HepG2 (cell line): Measurements from ENCODE around the gene LNX2. TPM values are rescaled to one million over a fixed set of nuclear protein-coding genes. Genes with fewer than 3 reads are reported as not detected.

Experiments used
- ATAC-seq: fragments of 200-7000 bp; cut with Tn5 transposase; 3 replicates; pipeline ENCODE4 v1.9.1; 2020; ENCODE audit warnings: mild to moderate bottlenecking, moderate library complexity
- BruUV-seq: library from RNA; stranded (reverse); fragments of 400-500 nt; replicated peaks from 2 replicates; lab custom pipeline; 2021; lab: Mats Ljungman, UMichigan
- CTCF ChIA-PET: fragments of 300-600 bp; formaldehyde crosslinking; extraction: SDS; loops from one replicate; lab custom pipeline; 2021; ENCODE audit warnings: low total read pairs, inconsistent platforms, low intra/inter-chr PET ratio; lab: Yijun Ruan, JAX
- POLR2A ChIA-PET: fragments of 350-600 bp; sonication (Branson Sonifier 250); formaldehyde crosslinking; loops from one replicate; lab custom pipeline; 2020; ENCODE audit warnings: antibody characterized with exemption, inconsistent platforms; lab: Yijun Ruan, JAX
- DNase-seq: peaks from one replicate; pipeline ENCODE4 v3.0.0-alpha.2; 2015; ENCODE audit warnings: low spot score
- FAIRE-seq: peaks from 3 replicates; lab custom pipeline; 2011; peaks lifted over from hg19 to GRCh38; lab: Jason Lieb, UNC
- H2AFZ ChIP-seq: one replicate; pipeline ENCODE4 v1.6.1; 2011; ENCODE audit warnings: low read length, inconsistent platforms
- H3K27ac ChIP-seq: fragments of 300-600 bp; 3 replicates; pipeline ENCODE4 v1.8.0; 2011; ENCODE audit warnings: mixed run types, mild to moderate bottlenecking, mixed read lengths, low read length, inconsistent platforms; ENCODE audit not compliant: insufficient read depth; ENCODE audit errors: extremely low read length
- H3K27me3 ChIP-seq, 2 experiments: fragments of 200-600 bp in 1 of 2; 2 replicates in 1 of 2; 3 replicates in 1 of 2; pipeline versions ENCODE4 v1.6.0 to v1.8.0; 2011; ENCODE audit warnings: low read length in 2 of 2, mild to moderate bottlenecking in 2 of 2, moderate library complexity in 2 of 2, inconsistent platforms in 1 of 2; ENCODE audit not compliant: insufficient read depth in 2 of 2, control insufficient read depth in 1 of 2
- H3K36me3 ChIP-seq, 2 experiments: fragments of 200-600 bp in 1 of 2; replicated peaks in 1 of 2; 2 replicates in 1 of 2; 3 replicates in 1 of 2; pipeline versions ENCODE4 v1.5.1 to v1.8.0; 2011; ENCODE audit warnings: low read length in 2 of 2, inconsistent platforms in 1 of 2; ENCODE audit not compliant: insufficient read depth in 2 of 2, control insufficient read depth in 1 of 2
- H3K4me1 ChIP-seq: 2 replicates; pipeline ENCODE4 v1.5.1; 2012; ENCODE audit warnings: low read length, inconsistent platforms; ENCODE audit not compliant: insufficient read depth
- H3K4me2 ChIP-seq: 2 replicates; pipeline ENCODE4 v1.6.0; 2011; ENCODE audit warnings: low read depth, low read length, inconsistent platforms
- H3K4me3 ChIP-seq, 3 experiments: fragments of 200-600 bp in 1 of 3; sonication (generic), shearing (Covaris generic) in 1 of 3; replicated peaks in 1 of 3; 2 replicates each; pipeline ENCODE4 v1.5.1; 2011 to 2016; ENCODE audit warnings: low read length in 3 of 3, inconsistent platforms in 2 of 3, low read depth in 2 of 3, mild to moderate bottlenecking in 2 of 3, control low read depth in 1 of 3, mixed read lengths in 1 of 3; ENCODE audit not compliant: insufficient read depth in 1 of 3
- H3K79me2 ChIP-seq: one replicate; pipeline ENCODE4 v1.6.1; 2011; ENCODE audit warnings: low read length, inconsistent platforms; ENCODE audit not compliant: insufficient read depth
- H3K9ac ChIP-seq: 2 replicates; pipeline ENCODE4 v1.6.0; 2011; ENCODE audit warnings: mild to moderate bottlenecking, low read depth, low read length, inconsistent platforms; ENCODE audit not compliant: insufficient read depth
- H3K9me3 ChIP-seq: 2 replicates; pipeline ENCODE4 v1.5.1; 2012; ENCODE audit warnings: mild to moderate bottlenecking, low read length
- H4K20me1 ChIP-seq: 2 replicates; pipeline ENCODE4 v1.6.0; 2011; ENCODE audit warnings: inconsistent platforms, mild to moderate bottlenecking, low read length, moderate library complexity; ENCODE audit not compliant: insufficient read depth
- KLF6 ChIP-seq: IDR thresholded peaks from 2 replicates; pipeline ENCODE4 v1.8.0; 2016; ENCODE audit warnings: missing biosample characterization, missing genetic modification reagents
- KMT2B ChIP-seq: IDR thresholded peaks from 2 replicates; pipeline ENCODE4 v1.6.1; 2016; ENCODE audit warnings: missing genetic modification reagents, missing compliant biosample characterization
- POGZ ChIP-seq: sonication (generic); formaldehyde crosslinking; IDR thresholded peaks from 2 replicates; pipeline ENCODE4 v1.4.0; 2020; ENCODE audit warnings: mild to moderate bottlenecking, missing genetic modification reagents
- SP2 ChIP-seq: sonication (generic); formaldehyde crosslinking; IDR thresholded peaks from 2 replicates; pipeline ENCODE4 v1.5.1; 2020; ENCODE audit warnings: mild to moderate bottlenecking, missing genetic modification reagents
- TBX3 ChIP-seq: fragments of 450-650 bp; IDR thresholded peaks from 2 replicates; pipeline ENCODE4 v1.6.1; 2017; ENCODE audit warnings: antibody characterized with exemption, mild to moderate bottlenecking, inconsistent platforms, borderline replicate concordance
- TEAD2 ChIP-seq: sonication (generic); formaldehyde crosslinking; IDR thresholded peaks from 2 replicates; pipeline ENCODE4 v1.9.0; 2021; ENCODE audit warnings: missing genetic modification reagents
- TSC22D2 ChIP-seq: sonication (generic); formaldehyde crosslinking; IDR thresholded peaks from 2 replicates; pipeline ENCODE4 v1.5.1; 2020; ENCODE audit warnings: missing genetic modification reagents, mild to moderate bottlenecking, borderline replicate concordance
- ZNF883 ChIP-seq: sonication (generic); formaldehyde crosslinking; IDR thresholded peaks from 2 replicates; pipeline ENCODE4 v1.5.1; 2020; ENCODE audit warnings: mild to moderate bottlenecking, missing genetic modification reagents; ENCODE audit errors: not compliant biosample characterization
- WGBS: methylation state at CpG from one replicate; pipeline ENCODE4 v1.1.6; 2017; ENCODE audit warnings: low lambda C conversion rate; 5-methylcytosine and 5-hydroxymethylcytosine counted together
- in situ Hi-C: cut with HindIII; loops from 2 replicates; pipeline ENCODE4 v1.10.0; 2017; ENCODE audit warnings: low pct_unique_long_range_greater_than_20kb; ENCODE audit not compliant: extremely low pct_ligation_motif_present
- intact Hi-C: fragments of 100-400 bp; cut with micrococcal nuclease; formaldehyde crosslinking; loops from one replicate; pipeline ENCODE4 v1.10.0; 2022; ENCODE audit not compliant: unreplicated experiment
- polyA plus RNA-seq, 8 experiments: library from polyadenylated mRNA; depleted of rRNA in 3 of 8; stranded (reverse) in 7 of 8; unstranded in 1 of 8; fragments of >200 nt; fragmentation: Illumina TruSeq in 4 of 8; extraction: Trizol in 4 of 8; gene quantifications; 2 replicates each; pipeline versions ENCODE4 v1.2.1 to v1.2.3, GENCODE V29; 2011 to 2016; ENCODE audit warnings: low read depth in 4 of 8, missing spikeins in 1 of 8, mixed read lengths in 1 of 8; ENCODE audit not compliant: insufficient read depth in 1 of 8
- total RNA-seq, 5 experiments: library from RNA; depleted of rRNA; stranded (reverse); fragments of >200 nt; fragmentation: Illumina TruSeq; extraction: Trizol; gene quantifications; 2 replicates each; pipeline ENCODE4 v1.2.3, GENCODE V29; 2016; ENCODE audit warnings: low read depth in 1 of 5
- TF ChIP-seq, protein P1 (sequence below): sonication (generic); formaldehyde crosslinking; conservative IDR thresholded peaks from 2 replicates; pipeline ENCODE4 v1.8.0; 2022; ENCODE audit warnings: low read depth, missing genetic modification reagents
- TF ChIP-seq, protein P2 (sequence below): fragments of 450-650 bp; IDR thresholded peaks from 2 replicates; pipeline ENCODE4 v1.6.1; 2017; ENCODE audit warnings: mild to moderate bottlenecking
- TF ChIP-seq, protein P3 (sequence below): sonication (generic); formaldehyde crosslinking; IDR thresholded peaks from 2 replicates; pipeline ENCODE4 v1.9.0; 2022; ENCODE audit warnings: missing genetic modification reagents, mild to moderate bottlenecking, borderline replicate concordance
- TF ChIP-seq, protein P4 (sequence below): IDR thresholded peaks from 2 replicates; pipeline ENCODE4 v1.6.1; 2016; ENCODE audit warnings: low read depth, missing genetic modification reagents, missing compliant biosample characterization

The LNX2 gene
- total and polyA plus RNA-seq, 2 of the 13 experiments (the other 11 are each of a cell fraction or from before 2014, with no cell fraction given), result 9.2 to 9.7 TPM

DNA sequence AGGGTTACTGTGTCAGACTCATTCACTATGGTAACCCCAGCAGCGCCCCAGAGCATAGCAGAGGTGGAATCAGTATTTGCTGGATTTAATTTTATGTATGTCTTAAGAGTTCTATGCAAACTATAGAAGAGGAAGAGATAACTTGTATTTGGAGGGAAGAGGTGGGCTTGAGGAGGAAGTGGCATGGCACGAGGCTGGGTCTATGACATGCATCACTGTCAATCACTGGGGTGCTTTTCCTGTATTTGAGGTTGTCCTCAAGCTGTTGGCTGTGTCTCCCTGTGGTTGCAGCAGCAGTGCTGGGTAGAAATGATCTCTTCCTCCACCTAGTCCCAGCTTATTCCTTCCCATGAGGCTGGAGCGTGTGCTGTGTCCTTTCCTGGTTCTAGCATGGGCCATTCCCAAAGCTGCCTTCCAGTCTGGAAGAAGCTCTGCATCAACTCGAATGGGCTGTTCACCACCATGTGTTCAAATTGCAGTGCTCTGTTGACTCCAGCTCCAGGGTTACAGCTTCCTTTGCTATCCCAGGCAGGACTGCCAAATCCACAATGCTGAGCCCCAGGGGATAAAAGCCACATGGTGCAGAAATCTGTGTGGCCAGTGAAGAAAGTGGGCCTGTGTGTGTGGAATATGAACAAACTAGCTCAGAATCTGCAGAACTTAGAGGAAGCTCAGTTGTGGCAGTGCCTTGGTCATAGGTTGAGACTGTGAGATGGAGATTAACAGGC lies 96.8 kb downstream of the LNX2 start:
- Histone ChIP-seq H3K36me3 (no peaks in the 10 kb centered on the region), H3K79me2 (no peaks in the 10 kb centered on the region), H3K4me2 (no peak overlapping the region), H3K9ac (no peak overlapping the region), H3K27me3 (peaks cover 0 to 7% of the 10 kb centered on the region in 2 experiments; a peak in 2 of 5 replicates), H2AFZ (no peak overlapping the region), H3K27ac (no peak overlapping the region), H3K9me3 (no peaks in the 10 kb centered on the region), H3K4me1 (no peaks in the 10 kb centered on the region), H3K4me3 (no peak overlapping the region), H4K20me1 (no peaks in the 10 kb centered on the region)
- WGBS, result 17% methylated on average over 4 of the region's 4 CpGs
- FAIRE-seq, result no peak
- intact Hi-C loops (no loop called here), in situ Hi-C loops (no loop called here)
- no peak for ATAC-seq
- BruUV-seq, result no TSS peak
- ChIA-PET POLR2A (no interaction called here), CTCF (no interaction called here)
- no peak for DNase-seq
- TF ChIP-seq TBX3 (no peak), POGZ (CRISPR knock-in tag) (no peak), TEAD2 (no peak), SP2 (CRISPR knock-in tag) (no peak), KMT2B (CRISPR knock-in tag) (no peak), TSC22D2 (CRISPR knock-in tag) (no peak), ZNF883 (no peak), KLF6 (CRISPR knock-in tag) (no peak)
- TF ChIP-seq, protein P1, sequence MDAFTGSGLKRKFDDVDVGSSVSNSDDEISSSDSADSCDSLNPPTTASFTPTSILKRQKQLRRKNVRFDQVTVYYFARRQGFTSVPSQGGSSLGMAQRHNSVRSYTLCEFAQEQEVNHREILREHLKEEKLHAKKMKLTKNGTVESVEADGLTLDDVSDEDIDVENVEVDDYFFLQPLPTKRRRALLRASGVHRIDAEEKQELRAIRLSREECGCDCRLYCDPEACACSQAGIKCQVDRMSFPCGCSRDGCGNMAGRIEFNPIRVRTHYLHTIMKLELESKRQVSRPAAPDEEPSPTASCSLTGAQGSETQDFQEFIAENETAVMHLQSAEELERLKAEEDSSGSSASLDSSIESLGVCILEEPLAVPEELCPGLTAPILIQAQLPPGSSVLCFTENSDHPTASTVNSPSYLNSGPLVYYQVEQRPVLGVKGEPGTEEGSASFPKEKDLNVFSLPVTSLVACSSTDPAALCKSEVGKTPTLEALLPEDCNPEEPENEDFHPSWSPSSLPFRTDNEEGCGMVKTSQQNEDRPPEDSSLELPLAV (CRISPR knock-in tag), result no peak
- TF ChIP-seq, protein P2, sequence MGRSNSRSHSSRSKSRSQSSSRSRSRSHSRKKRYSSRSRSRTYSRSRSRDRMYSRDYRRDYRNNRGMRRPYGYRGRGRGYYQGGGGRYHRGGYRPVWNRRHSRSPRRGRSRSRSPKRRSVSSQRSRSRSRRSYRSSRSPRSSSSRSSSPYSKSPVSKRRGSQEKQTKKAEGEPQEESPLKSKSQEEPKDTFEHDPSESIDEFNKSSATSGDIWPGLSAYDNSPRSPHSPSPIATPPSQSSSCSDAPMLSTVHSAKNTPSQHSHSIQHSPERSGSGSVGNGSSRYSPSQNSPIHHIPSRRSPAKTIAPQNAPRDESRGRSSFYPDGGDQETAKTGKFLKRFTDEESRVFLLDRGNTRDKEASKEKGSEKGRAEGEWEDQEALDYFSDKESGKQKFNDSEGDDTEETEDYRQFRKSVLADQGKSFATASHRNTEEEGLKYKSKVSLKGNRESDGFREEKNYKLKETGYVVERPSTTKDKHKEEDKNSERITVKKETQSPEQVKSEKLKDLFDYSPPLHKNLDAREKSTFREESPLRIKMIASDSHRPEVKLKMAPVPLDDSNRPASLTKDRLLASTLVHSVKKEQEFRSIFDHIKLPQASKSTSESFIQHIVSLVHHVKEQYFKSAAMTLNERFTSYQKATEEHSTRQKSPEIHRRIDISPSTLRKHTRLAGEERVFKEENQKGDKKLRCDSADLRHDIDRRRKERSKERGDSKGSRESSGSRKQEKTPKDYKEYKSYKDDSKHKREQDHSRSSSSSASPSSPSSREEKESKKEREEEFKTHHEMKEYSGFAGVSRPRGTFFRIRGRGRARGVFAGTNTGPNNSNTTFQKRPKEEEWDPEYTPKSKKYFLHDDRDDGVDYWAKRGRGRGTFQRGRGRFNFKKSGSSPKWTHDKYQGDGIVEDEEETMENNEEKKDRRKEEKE, result no peak
- TF ChIP-seq, protein P3, sequence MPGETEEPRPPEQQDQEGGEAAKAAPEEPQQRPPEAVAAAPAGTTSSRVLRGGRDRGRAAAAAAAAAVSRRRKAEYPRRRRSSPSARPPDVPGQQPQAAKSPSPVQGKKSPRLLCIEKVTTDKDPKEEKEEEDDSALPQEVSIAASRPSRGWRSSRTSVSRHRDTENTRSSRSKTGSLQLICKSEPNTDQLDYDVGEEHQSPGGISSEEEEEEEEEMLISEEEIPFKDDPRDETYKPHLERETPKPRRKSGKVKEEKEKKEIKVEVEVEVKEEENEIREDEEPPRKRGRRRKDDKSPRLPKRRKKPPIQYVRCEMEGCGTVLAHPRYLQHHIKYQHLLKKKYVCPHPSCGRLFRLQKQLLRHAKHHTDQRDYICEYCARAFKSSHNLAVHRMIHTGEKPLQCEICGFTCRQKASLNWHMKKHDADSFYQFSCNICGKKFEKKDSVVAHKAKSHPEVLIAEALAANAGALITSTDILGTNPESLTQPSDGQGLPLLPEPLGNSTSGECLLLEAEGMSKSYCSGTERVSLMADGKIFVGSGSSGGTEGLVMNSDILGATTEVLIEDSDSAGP (CRISPR knock-in tag), result no peak
- TF ChIP-seq, protein P4, sequence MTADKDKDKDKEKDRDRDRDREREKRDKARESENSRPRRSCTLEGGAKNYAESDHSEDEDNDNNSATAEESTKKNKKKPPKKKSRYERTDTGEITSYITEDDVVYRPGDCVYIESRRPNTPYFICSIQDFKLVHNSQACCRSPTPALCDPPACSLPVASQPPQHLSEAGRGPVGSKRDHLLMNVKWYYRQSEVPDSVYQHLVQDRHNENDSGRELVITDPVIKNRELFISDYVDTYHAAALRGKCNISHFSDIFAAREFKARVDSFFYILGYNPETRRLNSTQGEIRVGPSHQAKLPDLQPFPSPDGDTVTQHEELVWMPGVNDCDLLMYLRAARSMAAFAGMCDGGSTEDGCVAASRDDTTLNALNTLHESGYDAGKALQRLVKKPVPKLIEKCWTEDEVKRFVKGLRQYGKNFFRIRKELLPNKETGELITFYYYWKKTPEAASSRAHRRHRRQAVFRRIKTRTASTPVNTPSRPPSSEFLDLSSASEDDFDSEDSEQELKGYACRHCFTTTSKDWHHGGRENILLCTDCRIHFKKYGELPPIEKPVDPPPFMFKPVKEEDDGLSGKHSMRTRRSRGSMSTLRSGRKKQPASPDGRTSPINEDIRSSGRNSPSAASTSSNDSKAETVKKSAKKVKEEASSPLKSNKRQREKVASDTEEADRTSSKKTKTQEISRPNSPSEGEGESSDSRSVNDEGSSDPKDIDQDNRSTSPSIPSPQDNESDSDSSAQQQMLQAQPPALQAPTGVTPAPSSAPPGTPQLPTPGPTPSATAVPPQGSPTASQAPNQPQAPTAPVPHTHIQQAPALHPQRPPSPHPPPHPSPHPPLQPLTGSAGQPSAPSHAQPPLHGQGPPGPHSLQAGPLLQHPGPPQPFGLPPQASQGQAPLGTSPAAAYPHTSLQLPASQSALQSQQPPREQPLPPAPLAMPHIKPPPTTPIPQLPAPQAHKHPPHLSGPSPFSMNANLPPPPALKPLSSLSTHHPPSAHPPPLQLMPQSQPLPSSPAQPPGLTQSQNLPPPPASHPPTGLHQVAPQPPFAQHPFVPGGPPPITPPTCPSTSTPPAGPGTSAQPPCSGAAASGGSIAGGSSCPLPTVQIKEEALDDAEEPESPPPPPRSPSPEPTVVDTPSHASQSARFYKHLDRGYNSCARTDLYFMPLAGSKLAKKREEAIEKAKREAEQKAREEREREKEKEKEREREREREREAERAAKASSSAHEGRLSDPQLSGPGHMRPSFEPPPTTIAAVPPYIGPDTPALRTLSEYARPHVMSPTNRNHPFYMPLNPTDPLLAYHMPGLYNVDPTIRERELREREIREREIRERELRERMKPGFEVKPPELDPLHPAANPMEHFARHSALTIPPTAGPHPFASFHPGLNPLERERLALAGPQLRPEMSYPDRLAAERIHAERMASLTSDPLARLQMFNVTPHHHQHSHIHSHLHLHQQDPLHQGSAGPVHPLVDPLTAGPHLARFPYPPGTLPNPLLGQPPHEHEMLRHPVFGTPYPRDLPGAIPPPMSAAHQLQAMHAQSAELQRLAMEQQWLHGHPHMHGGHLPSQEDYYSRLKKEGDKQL (CRISPR knock-in tag), result no peak
